Measurements from ENCODE around the gene ATP9B.

DNA sequence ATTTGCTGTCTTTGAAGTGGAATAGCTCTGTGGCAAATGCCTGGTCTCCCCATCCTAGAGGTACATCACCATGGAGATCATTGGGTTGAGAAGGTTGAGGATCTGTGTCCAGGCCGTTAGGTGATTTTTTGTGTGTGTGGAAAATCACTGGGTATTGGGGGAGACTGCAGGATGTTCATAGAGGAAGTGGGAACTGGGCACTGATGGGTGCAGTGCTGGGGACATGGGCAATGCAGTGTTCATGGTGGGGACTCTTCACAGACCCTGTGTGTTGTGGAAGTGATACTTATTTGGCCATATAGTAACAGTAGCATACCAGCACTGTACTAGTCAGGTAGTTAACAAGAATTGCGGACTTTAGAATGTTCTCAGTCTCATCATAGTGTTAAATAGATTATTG, 34.9 kb downstream of the ATP9B start:
- TF ChIP-seq, protein P1, sequence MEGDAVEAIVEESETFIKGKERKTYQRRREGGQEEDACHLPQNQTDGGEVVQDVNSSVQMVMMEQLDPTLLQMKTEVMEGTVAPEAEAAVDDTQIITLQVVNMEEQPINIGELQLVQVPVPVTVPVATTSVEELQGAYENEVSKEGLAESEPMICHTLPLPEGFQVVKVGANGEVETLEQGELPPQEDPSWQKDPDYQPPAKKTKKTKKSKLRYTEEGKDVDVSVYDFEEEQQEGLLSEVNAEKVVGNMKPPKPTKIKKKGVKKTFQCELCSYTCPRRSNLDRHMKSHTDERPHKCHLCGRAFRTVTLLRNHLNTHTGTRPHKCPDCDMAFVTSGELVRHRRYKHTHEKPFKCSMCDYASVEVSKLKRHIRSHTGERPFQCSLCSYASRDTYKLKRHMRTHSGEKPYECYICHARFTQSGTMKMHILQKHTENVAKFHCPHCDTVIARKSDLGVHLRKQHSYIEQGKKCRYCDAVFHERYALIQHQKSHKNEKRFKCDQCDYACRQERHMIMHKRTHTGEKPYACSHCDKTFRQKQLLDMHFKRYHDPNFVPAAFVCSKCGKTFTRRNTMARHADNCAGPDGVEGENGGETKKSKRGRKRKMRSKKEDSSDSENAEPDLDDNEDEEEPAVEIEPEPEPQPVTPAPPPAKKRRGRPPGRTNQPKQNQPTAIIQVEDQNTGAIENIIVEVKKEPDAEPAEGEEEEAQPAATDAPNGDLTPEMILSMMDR (IDR thresholded peaks at IDR 0.05; ENCODE audit: low read depth, low read length): no peak
- no peak for TF ChIP-seq EZH2phosphoT487 (IDR thresholded peaks at IDR 0.05; ENCODE audit: low read depth)
